PC-3 (cell line): ENCODE results near the gene NTM. TPM values are rescaled to one million over a fixed set of nuclear protein-coding genes. Genes with fewer than 3 reads are reported as not detected.
A peak's percentile ranks its signal among the peaks of the same experiment; 100 is the strongest.
"Not testable (repeated sequence)": the region's sequence is repeated elsewhere in the genome, so short reads cannot be mapped to it uniquely, and the experiment has no call there.

Experiments used
- ATAC-seq: fragments of 200-7000 bp; cut with Tn5 transposase; 2 replicates; pipeline ENCODE4 v1.9.1; 2020; ENCODE audit warnings: mild to moderate bottlenecking, moderate library complexity
- BruUV-seq: library from RNA; stranded (reverse); fragments of 400-500 nt; replicated peaks from 2 replicates; lab custom pipeline; 2021; lab: Mats Ljungman, UMichigan
- CTCF ChIA-PET: fragments of 300-600 bp; sonication (Branson Sonifier 250); formaldehyde crosslinking; loops from one replicate; lab custom pipeline; 2022; ENCODE audit warnings: antibody characterized with exemption; lab: Charles Lee
- POLR2A ChIA-PET: fragments of 300-600 bp; sonication (Branson Sonifier 250); formaldehyde crosslinking; loops from one replicate; lab custom pipeline; 2022; ENCODE audit warnings: antibody characterized with exemption; ENCODE audit not compliant: unreplicated experiment; lab: Charles Lee
- DNase-seq: peaks from one replicate; pipeline ENCODE4 v3.0.0-alpha.2; 2015
- H2AFZ ChIP-seq: fragments of 300-600 bp; sonication (generic); 2 replicates; pipeline ENCODE4 v1.6.0; 2016; ENCODE audit warnings: antibody characterized with exemption, low read length
- H3F3A ChIP-seq: fragments of 300-600 bp; sonication (generic); one replicate; pipeline ENCODE4 v1.6.0; 2017; ENCODE audit warnings: antibody characterized with exemption, low read length, control low read depth, mild to moderate bottlenecking; ENCODE audit not compliant: unreplicated experiment
- H3K27ac ChIP-seq: fragments of 300-600 bp; sonication (generic); 2 replicates; pipeline ENCODE4 v1.5.1; 2016; ENCODE audit warnings: mild to moderate bottlenecking, low read length
- H3K27me3 ChIP-seq: fragments of 300-600 bp; sonication (generic); 2 replicates; pipeline ENCODE4 v1.6.1; 2016; ENCODE audit warnings: low read length, mixed read lengths
- H3K36me3 ChIP-seq: fragments of 300-600 bp; sonication (generic); 2 replicates; pipeline ENCODE4 v1.6.1; 2016; ENCODE audit warnings: low read depth, mixed run types, low read length, mixed read lengths
- H3K4me1 ChIP-seq: fragments of 300-600 bp; sonication (generic); 2 replicates; pipeline ENCODE4 v1.5.1; 2016; ENCODE audit warnings: low read length; ENCODE audit not compliant: insufficient read depth
- H3K4me2 ChIP-seq: fragments of 300-600 bp; sonication (generic); 2 replicates; pipeline ENCODE4 v1.6.0; 2016; ENCODE audit warnings: low read length
- H3K4me3 ChIP-seq: fragments of 300-600 bp; sonication (generic); 2 replicates; pipeline ENCODE4 v1.5.1; 2016; ENCODE audit warnings: mild to moderate bottlenecking, low read length, mixed read lengths
- H3K79me2 ChIP-seq: fragments of 300-600 bp; sonication (generic); 2 replicates; pipeline ENCODE4 v1.6.1; 2017; ENCODE audit warnings: low read length, mixed read lengths
- H3K9ac ChIP-seq: fragments of 300-600 bp; sonication (generic); 2 replicates; pipeline ENCODE4 v1.6.0; 2016; ENCODE audit warnings: mild to moderate bottlenecking, low read length
- H3K9me2 ChIP-seq: fragments of 300-600 bp; sonication (generic); replicated peaks from 2 replicates; pipeline ENCODE4 v1.6.1; 2016; ENCODE audit warnings: mixed run types, low read length, mixed read lengths
- H3K9me3 ChIP-seq: fragments of 300-600 bp; sonication (generic); 2 replicates; pipeline ENCODE4 v1.6.1; 2016; ENCODE audit warnings: low read length, mixed read lengths
- H4K20me1 ChIP-seq: fragments of 300-600 bp; sonication (generic); 2 replicates; pipeline ENCODE4 v1.6.1; 2016; ENCODE audit warnings: low read length, mixed read lengths
- CTCF ChIP-seq: fragments of 300-600 bp; sonication (generic); conservative IDR thresholded peaks from 2 replicates; pipeline ENCODE4 v1.5.1; 2017; ENCODE audit warnings: antibody characterized with exemption, low read depth, mild to moderate bottlenecking, low read length
- EZH2 ChIP-seq: fragments of 300-600 bp; sonication (generic); IDR thresholded peaks from one replicate; pipeline ENCODE4 v1.6.1; 2017; ENCODE audit warnings: antibody characterized with exemption, mild to moderate bottlenecking, low read length; ENCODE audit not compliant: unreplicated experiment
- EZH2phosphoT487 ChIP-seq: fragments of 300-600 bp; sonication (generic); IDR thresholded peaks from 2 replicates; pipeline ENCODE4 v1.6.1; 2018; ENCODE audit warnings: mild to moderate bottlenecking, antibody characterized with exemption, low read length, borderline replicate concordance
- intact Hi-C: fragments of 100-400 bp; cut with micrococcal nuclease; formaldehyde crosslinking; loops from 2 replicates; pipeline ENCODE4 v1.9.0; 2023
- total RNA-seq: library from RNA; depleted of rRNA; stranded (reverse); fragments of >200 nt; gene quantifications from 2 replicates; pipeline ENCODE4 v1.2.3, GENCODE V29; 2014

The NTM gene
- total RNA-seq, 1 experiment from 2014 or later = not detected

GRCh38 chr11:132318421-132319157, 948.2 kb downstream of the NTM start:
- TF ChIP-seq CTCF (no peak), EZH2phosphoT487 (no peak), EZH2 (no peak)
- H3K9me3 ChIP-seq = no peaks in the 10 kb centered on the region
- no TSS peak for BruUV-seq
- no peak overlapping the region for H3K27ac ChIP-seq
- intact Hi-C loops = no loop called here
- ChIA-PET POLR2A (no interaction called here), CTCF (no interaction called here)
- no peak overlapping the region for H3K4me3 ChIP-seq
- no peak overlapping the region for H3K9ac ChIP-seq
- H3K9me2 ChIP-seq = no peaks in the 10 kb centered on the region
- no peaks in the 10 kb centered on the region for H3K36me3 ChIP-seq
- H3K79me2 ChIP-seq = no peaks in the 10 kb centered on the region
- H2AFZ ChIP-seq = no peak overlapping the region
- H3K4me1 ChIP-seq = no peaks in the 10 kb centered on the region
- DNase-seq (peak; percentile 14), ATAC-seq (no peak; the same call in 1 of the 2 replicates)
- no peak overlapping the region for H3K4me2 ChIP-seq
- H4K20me1 ChIP-seq = no peaks in the 10 kb centered on the region
- no peaks in the 10 kb centered on the region for H3K27me3 ChIP-seq
- H3F3A ChIP-seq = no peaks in the 10 kb centered on the region

GRCh38 chr11:132319419-132319818, 949.0 kb downstream of the NTM start:
- CTCF ChIA-PET, ATAC-seq, H3K4me2 ChIP-seq: not testable (repeated sequence)

GRCh38 chr11:132330515-132330914, 960.1 kb downstream of the NTM start:
- BruUV-seq = no TSS peak
- DNase-seq = no peak
- CTCF ChIA-PET = no interaction called here
- intact Hi-C loops = no loop called here
- ATAC-seq = no peak
- Histone ChIP-seq H2AFZ (no peak overlapping the region), H3K79me2 (no peaks in the 10 kb centered on the region), H3F3A (no peaks in the 10 kb centered on the region), H3K4me1 (no peaks in the 10 kb centered on the region), H3K9me3 (0 out of 2 replicates have a peak, but pooled peaks cover 9% of the 10 kb centered on the region), H3K4me3 (no peak overlapping the region), H3K9me2 (no peaks in the 10 kb centered on the region), H4K20me1 (no peaks in the 10 kb centered on the region), H3K27me3 (peaks cover 8% of the 10 kb centered on the region; the same call in 1 of the 2 replicates), H3K4me2 (no peak overlapping the region), H3K36me3 (no peaks in the 10 kb centered on the region), H3K9ac (no peak overlapping the region), H3K27ac (no peak overlapping the region)
- no peak for TF ChIP-seq CTCF
- TF ChIP-seq EZH2 = no peak
- POLR2A ChIA-PET = no interaction called here

More at GRCh38 chr11:132319419-132319818, 949.0 kb downstream of the NTM start:
- POLR2A ChIA-PET, H4K20me1 ChIP-seq, H3K36me3 ChIP-seq, H3K9ac ChIP-seq, H2AFZ ChIP-seq, H3K27ac ChIP-seq, H3K27me3 ChIP-seq, H3K4me1 ChIP-seq, H3K79me2 ChIP-seq, H3K4me3 ChIP-seq, intact Hi-C loops, H3K9me3 ChIP-seq, H3F3A ChIP-seq, H3K9me2 ChIP-seq, BruUV-seq, DNase-seq: not testable (repeated sequence)
